ENCODE data around the gene CCDC97.

The CCDC97 gene

GRCh38 chr19:41310033-41310831 is at the start of gene CCDC97:
Gene CCDC97 (plus strand): TSS chr19:41310172. CDS start chr19:41310311, 139 bp downstream.
- H3K4me1 ChIP-seq (ENCODE audit: control insufficient read depth, low read length): peaks cover 41% of the 10 kb centered on the region
- H3K9me3 ChIP-seq (ENCODE audit: control insufficient read depth, insufficient read depth, low read length): no peaks in the 10 kb centered on the region
- H3K9me2 ChIP-seq (replicated peaks; ENCODE audit: control insufficient read depth, low read length): no peaks in the 10 kb centered on the region
- TF ChIP-seq EZH2phosphoT487 (IDR thresholded peaks at IDR 0.05; ENCODE audit: borderline replicate concordance, low read length) (no peak), CTCF (IDR thresholded peaks at IDR 0.05; ENCODE audit: low read depth, low read length, poor library complexity, severe bottlenecking) (no peak)
- peak within 1 kb of the TSS; percentile 97 for H3K4me3 ChIP-seq (ENCODE audit: low read length)
- peak within 1 kb of the TSS; percentile 63 for H3K27ac ChIP-seq (ENCODE audit: low read depth, low read length)
- peaks cover 56% of the 10 kb centered on the region for H3K36me3 ChIP-seq (ENCODE audit: control insufficient read depth, low read length)
- no peaks in the 10 kb centered on the region for H4K20me1 ChIP-seq (ENCODE audit: control insufficient read depth, insufficient read depth, low read depth, low read length)
- H3K79me2 ChIP-seq (ENCODE audit: control insufficient read depth, low read length): peaks cover 54% of the 10 kb centered on the region
- no peaks in the 10 kb centered on the region for H3K27me3 ChIP-seq (ENCODE audit: control insufficient read depth, low read length)
- H3F3A ChIP-seq (ENCODE audit: control insufficient read depth, insufficient read depth): peaks cover 21% of the 10 kb centered on the region
- H3K4me2 ChIP-seq (ENCODE audit: low read length): peak within 1 kb of the TSS; percentile 97

GRCh38 chr19:41261474-41262190 is 48.3 kb upstream of the CCDC97 start:
- H3K27ac ChIP-seq (ENCODE audit: low read depth, low read length): no peak overlapping the region
- H3K4me2 ChIP-seq (ENCODE audit: low read length): peak overlapping the region; percentile 77
- no peaks in the 10 kb centered on the region for H3K9me2 ChIP-seq (replicated peaks; ENCODE audit: control insufficient read depth, low read length)
- H3K36me3 ChIP-seq (ENCODE audit: control insufficient read depth, low read length): peaks cover 28% of the 10 kb centered on the region
- peak overlapping the region; percentile 91 for H3K4me3 ChIP-seq (ENCODE audit: low read length)
- H3K9me3 ChIP-seq (ENCODE audit: control insufficient read depth, insufficient read depth, low read length): no peaks in the 10 kb centered on the region
- H4K20me1 ChIP-seq (ENCODE audit: control insufficient read depth, insufficient read depth, low read depth, low read length): peaks cover 3% of the 10 kb centered on the region; the same call in 1 of the 2 replicates
- peaks cover 7% of the 10 kb centered on the region; the same call in 1 of the 2 replicates for H3K27me3 ChIP-seq (ENCODE audit: control insufficient read depth, low read length)
- peaks cover 18% of the 10 kb centered on the region for H3K4me1 ChIP-seq (ENCODE audit: control insufficient read depth, low read length)
- peaks cover 8% of the 10 kb centered on the region; the same call in 1 of the 2 replicates for H3F3A ChIP-seq (ENCODE audit: control insufficient read depth, insufficient read depth)
- peaks cover 30% of the 10 kb centered on the region for H3K79me2 ChIP-seq (ENCODE audit: control insufficient read depth, low read length)
- no peak for TF ChIP-seq CTCF (IDR thresholded peaks at IDR 0.05; ENCODE audit: low read depth, low read length, poor library complexity, severe bottlenecking)
- TF ChIP-seq EZH2phosphoT487 (IDR thresholded peaks at IDR 0.05; ENCODE audit: borderline replicate concordance, low read length): no peak

DNA sequence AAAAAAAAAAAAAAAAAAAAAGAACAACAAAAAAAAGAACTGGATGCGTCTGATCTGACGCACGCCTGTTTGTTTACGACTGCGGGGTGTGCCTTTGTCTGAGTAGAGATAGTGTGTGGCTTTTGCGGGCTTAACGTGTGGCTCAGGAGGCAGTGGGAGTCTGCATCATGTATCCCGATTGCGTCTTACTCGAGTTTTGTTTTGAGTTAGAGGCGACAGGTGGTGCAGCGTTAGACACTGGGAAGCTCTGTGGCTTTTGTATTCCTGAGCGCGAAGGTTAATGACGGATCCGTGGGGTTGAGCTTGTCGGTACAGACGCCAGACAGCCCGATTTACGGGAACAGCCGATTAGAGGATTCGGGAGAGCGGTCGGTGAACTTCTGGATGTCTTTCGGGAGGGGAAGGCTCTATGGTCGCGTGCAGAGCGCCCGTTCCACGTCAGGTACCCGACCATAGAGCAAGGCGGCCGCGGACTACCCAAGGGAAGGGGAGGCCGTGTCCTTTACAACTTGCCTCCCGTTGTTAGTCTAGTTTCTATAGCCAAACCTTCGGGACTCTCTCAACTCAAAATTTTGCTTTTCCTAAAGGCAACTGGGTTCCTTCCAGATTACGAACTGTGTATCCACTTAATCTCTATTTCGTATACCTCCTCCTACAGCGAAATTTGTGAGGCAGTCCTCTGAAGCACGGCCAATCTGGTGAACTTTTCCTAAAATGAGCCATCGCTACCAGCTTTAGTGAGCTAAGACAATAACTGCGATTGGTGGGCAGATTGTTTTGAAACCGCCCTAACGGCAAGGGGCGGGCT is 46.7 kb upstream of the CCDC97 start:
- TF ChIP-seq CTCF (IDR thresholded peaks at IDR 0.05; ENCODE audit: low read depth, low read length, poor library complexity, severe bottlenecking) (no peak), EZH2phosphoT487 (IDR thresholded peaks at IDR 0.05; ENCODE audit: borderline replicate concordance, low read length) (no peak)
- H3K27me3 ChIP-seq (ENCODE audit: control insufficient read depth, low read length): peaks cover 7% of the 10 kb centered on the region; the same call in 1 of the 2 replicates
- peaks cover 44% of the 10 kb centered on the region for H3K36me3 ChIP-seq (ENCODE audit: control insufficient read depth, low read length)
- peaks cover 46% of the 10 kb centered on the region for H3K79me2 ChIP-seq (ENCODE audit: control insufficient read depth, low read length)
- no peaks in the 10 kb centered on the region for H3K9me2 ChIP-seq (replicated peaks; ENCODE audit: control insufficient read depth, low read length)
- peaks cover 8% of the 10 kb centered on the region; the same call in 1 of the 2 replicates for H3F3A ChIP-seq (ENCODE audit: control insufficient read depth, insufficient read depth)
- H3K27ac ChIP-seq (ENCODE audit: low read depth, low read length): peak overlapping the region; percentile 91
- H3K4me1 ChIP-seq (ENCODE audit: control insufficient read depth, low read length): peaks cover 26% of the 10 kb centered on the region
- H3K4me2 ChIP-seq (ENCODE audit: low read length): peak overlapping the region; percentile 77
- H3K9me3 ChIP-seq (ENCODE audit: control insufficient read depth, insufficient read depth, low read length): no peaks in the 10 kb centered on the region
- H4K20me1 ChIP-seq (ENCODE audit: control insufficient read depth, insufficient read depth, low read depth, low read length): peaks cover 15% of the 10 kb centered on the region
- H3K4me3 ChIP-seq (ENCODE audit: low read length): peak overlapping the region; percentile 91

All from DOHH2 (cell line).